AG09319 (cell line): Measurements from ENCODE around the gene ADAP1.

ENCODE experiments used
- DNase-seq: peaks from one replicate; pipeline ENCODE4 v3.0.0-alpha.2; 2010; ENCODE audit warnings: low read depth; ENCODE audit errors: extremely low read depth
- CTCF ChIP-seq: IDR thresholded peaks from 2 replicates; pipeline ENCODE4 v1.5.1; 2011; ENCODE audit warnings: low read depth, mild to moderate bottlenecking, inconsistent platforms, low read length, moderate library complexity

ADAP1 gene

GRCh38 chr7:985127-985416 is 30.6 kb upstream of the ADAP1 start:
- TF ChIP-seq CTCF = no peak

GRCh38 chr7:984361-985126 is 30.1 kb upstream of the ADAP1 start:
- TF ChIP-seq CTCF = no peak
- no peak for DNase-seq

More at GRCh38 chr7:985127-985416, 30.6 kb upstream of the ADAP1 start:
- no peak for DNase-seq

- no peak for TF ChIP-seq CTCF
- no peak for DNase-seq
Measured at GRCh38 chr7:983616-984071, 29.2 kb upstream of the ADAP1 start.

GRCh38 chr7:983004-983615 is 28.6 kb upstream of the ADAP1 start, which contains the start of gene CYP2W1:
CYP2W1 (plus strand) TSS chr7:983181; CDS start chr7:983212, 31 bp downstream.
- DNase-seq = no peak
- TF ChIP-seq CTCF = no peak

GRCh38 chr7:982511-983003 is 28.1 kb upstream of the ADAP1 start:
- no peak for TF ChIP-seq CTCF
- DNase-seq = no peak

GRCh38 chr7:981793-982510 is 27.5 kb upstream of the ADAP1 start:
- no peak for DNase-seq
- no peak for TF ChIP-seq CTCF
